T-helper 2 cell (primary cell): ENCODE results near the gene GRIN3A.
"Not testable (repeated sequence)": the region's sequence is repeated elsewhere in the genome, so short reads cannot be mapped to it uniquely, and the experiment has no call there.

Experiments used
- DNase-seq, 5 experiments: peaks; one replicate each; pipeline versions ENCODE4 v3.0.0 to v3.0.0-alpha.2; 2012 to 2022

Gene GRIN3A

DNA sequence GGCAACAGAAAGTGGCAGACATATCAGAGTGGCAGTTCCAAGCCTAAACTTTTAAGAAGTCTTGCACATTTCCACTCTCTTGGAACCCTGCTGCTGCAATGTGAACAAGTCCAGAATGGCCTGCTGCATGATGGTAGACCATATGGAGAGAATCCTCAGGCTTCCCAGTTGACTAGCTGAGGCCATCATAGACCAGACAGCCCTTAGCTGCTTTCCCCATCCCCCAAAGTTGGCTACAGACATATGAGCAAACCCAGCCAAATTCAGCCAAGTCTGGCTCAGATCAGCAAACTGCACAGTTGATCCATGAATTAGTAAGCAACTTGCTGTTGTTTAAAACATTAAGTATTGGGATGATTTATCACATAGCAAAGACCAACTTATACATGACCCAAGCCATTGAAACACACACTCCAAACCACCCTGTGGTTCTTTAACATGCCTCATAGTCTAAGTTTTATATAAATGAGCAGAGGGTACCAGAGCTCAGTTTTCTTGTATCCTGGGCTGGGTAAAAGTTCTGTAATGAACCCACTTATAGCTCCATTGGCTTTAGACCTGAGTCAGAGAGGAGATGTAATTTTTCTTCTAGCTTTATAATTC lies 163.6 kb downstream of the GRIN3A start:
- DNase-seq: no peak

DNA sequence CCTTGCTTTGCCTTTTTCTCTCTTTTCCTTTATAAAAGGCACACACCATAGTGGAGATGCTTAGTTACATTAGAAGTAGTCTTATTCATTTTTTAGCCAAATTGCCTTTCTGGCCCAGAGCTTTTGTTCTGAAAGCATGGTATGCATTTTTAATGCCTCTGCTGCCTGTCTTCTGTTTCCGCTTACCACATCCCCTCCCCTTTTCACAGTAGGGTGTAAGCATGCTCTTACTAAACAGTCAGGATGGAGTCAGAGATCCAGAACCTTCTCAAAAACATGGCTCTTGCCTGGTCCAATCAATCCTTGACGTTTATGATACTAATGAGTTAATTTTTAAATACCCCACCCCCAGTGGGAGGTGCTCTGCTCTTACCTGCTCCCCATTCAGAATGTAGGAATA lies 166.1 kb downstream of the GRIN3A start:
- DNase-seq: no peak

DNA sequence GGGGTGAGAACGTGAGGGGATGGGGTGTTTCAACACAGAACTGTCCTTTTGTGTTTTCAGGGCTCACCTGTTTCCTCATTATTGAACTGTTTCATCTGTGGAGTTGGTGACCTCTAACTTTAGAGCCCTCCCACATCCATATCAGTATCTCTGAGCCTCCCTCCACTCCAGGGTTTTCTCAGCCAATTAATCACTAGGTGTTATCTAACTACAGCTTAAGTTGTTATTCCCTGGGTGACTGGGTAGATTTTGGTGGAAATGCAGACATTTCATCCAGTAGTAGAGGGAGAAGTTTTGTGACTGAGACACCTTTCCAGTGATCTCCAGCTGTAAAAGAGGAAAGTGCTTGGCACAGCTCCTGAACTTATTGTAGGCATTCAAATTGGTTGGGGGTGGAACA lies 167.3 kb downstream of the GRIN3A start:
- DNase-seq: no peak

DNA sequence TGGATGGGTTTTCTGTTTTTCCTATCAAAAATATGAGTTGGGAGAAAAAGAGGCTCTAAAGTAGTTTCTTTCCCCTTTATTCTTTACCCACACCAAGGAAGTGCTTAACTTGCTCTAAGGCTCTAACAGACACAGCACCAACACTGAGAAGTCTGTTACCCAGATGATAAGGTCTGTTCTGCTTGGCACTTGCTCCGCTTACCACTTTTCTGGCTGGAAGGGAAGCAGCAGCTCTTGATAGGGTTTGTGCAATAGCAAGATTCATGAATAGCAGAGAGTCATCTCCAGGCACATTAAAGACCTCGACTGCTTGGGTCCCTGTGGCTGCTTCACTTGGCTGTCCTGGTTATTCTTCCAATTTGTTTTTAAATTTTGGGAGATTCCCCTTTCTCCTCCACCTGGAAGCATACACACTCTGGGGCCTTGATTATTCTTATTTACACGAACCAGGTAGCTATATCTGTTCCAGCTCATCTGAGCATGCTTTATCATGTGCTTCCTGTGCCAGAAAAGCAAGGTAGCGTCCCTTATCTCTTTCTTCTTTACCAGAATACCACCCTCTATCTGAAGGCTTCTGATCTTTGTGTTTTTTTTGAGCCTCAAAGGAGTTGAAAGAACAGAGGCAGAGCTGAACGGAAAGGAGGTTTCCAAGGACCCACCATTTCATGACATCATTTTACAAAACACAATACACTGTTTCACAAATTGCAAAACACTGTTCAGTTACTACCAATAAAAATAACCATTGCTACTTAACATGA lies 168.5 kb downstream of the GRIN3A start:
- peak in 2 of 5 experiments; percentile 24 to 31 for DNase-seq

DNA sequence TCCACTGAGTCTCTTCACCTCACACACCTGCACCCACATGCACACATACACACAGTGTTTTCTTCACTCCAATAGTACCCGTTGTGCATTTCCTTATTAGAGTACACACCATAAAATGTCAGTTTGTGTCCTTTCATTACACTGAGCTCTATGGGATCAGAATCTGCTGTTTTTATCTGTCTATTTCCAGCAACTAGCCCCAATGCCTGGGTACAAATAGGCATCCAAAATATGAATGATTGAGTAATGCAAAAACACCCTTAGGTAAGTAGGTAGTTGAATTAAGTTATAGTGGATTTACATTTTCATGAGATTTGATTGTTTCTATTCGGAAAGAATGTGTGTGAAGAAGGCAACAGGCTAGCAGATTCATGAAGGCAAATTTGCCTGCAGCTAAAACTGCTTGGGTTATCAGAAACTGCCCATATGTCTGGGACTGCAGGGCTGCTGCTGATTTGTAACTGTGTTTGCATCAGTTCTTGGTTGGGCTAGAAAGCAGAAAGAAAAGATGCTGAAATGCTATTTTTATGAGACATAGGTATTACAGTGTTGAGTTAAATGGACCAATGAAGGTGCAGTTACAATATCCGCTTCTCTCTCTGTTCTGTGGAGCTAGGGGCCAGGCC lies 170.6 kb downstream of the GRIN3A start:
- DNase-seq: no peak

DNA sequence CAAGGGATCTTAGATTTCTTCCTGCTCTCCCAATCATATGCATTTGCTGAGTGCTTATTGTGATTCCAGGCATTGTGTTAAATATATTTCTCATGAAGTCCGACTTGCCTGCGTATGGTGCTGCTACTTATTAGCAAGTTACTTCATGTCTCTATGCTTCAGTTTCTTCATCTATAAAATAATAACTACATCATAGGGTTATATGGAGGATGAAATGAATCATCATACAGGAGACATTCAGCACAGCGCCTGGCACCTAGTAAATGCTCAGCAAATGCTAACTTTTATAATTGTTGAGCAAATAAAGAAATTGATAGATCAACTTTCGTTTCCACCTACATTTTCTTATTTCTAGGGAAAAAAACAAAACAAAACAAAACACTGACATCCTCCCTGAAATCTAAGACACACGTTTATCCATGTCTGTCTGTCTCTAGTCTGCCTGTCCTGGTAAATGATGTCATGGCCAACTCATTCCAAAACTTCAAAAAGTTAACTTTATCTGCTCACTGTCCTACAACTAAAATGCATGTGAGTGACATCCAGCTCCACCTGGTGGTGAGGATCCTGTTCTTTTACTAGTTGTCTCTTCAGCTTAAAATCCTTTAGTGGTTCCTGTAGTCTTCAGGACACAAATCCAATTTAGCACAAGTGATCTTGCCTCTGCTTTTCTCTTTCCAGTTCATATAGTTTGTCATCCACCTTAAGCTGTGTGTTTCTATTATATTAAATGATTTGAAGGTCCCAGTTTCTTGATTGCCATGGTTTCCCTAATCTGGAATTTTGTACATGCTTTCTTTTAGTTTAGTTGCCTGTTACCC lies 171.3 kb downstream of the GRIN3A start:
- DNase-seq: peak in 1 of 5 experiments; percentile 59

DNA sequence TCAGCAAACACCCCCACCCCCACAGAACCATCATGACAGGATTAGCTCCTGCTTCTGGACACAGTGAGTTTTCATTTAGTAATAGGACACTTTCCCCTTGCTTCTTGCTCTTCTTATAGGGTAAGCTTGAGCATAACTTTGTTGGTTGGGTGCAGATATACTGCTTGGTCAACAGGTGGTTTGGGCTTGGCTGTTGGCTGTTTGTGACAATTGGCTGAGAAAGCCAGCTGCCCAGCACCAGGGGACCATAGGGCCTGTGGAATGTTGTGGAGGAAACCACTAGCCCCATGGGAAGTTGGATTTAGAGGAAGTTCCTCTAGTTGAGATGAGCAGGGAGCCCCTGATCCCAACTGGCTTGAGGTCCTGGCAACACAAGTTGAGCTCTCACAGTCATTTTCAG lies 174.2 kb downstream of the GRIN3A start:
- no peak for DNase-seq

DNA sequence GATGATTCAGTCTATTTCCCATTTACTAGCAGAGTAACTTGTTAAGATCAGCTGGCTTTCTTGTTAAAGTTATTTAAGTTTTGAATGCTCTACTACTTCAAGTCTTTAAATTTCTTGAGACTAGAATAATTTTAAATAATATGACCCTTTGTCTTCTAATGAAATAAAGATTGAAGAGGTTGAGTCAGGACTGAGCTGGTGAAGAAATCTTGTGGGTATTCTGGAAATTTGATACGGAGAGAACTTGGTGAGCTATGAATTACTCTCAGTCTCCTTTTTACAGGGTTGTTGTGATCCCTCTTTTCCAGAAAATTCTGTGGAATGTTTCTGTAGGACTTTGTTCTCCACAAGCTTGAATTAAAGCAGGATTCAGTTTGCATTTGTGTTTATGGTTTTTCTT lies 175.5 kb downstream of the GRIN3A start:
- DNase-seq: no peak

DNA sequence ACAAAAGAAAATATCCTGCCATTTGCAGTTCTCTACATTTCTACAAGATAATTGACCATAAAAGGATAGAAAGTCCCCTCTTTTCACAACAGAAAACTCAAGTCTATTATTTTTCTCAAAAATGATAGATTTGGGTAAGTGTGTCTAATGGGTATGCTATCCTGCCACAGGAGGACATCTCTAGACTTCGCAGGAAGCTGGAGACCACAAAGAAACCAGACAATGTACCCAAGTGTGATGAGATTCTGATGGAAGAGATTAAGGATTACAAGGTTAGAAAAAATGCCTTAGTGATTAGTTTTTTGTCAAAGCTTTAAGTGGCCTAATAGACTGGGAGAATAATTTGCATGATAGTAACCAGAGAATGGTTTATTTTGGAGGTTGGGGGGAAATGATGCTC lies 176.7 kb downstream of the GRIN3A start:
- peak in 2 of 5 experiments; percentile 17 to 69 for DNase-seq

DNA sequence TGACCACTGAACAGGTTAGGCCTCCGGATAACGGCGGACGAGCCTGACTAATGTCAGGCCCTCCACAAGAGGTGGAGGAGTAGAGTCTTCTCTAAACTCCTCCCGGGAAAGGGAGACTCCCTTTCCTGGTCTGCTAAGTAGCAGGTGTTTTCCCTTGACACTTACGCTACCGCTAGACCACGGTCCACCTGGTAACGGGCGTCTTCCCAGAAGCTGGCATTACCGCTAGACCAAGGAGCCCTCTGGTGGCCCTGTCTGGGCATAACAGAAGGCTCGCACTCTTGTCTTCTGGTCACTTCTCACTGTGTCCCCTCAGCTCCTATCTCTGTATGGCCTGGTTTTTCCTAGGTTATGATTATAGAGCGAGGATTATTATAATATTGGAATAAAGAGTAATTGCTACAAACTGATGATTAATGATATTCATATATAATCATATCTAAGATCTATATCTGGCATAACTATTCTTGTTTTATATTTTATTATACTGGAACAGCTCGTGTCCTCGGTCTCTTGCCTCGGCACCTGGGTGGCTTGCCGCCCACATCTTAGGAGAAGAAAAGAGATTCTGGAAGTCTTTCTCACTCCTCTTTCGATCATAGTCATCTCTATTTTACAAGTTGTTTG lies 188.9 kb downstream of the GRIN3A start:
- not testable (repeated sequence) for DNase-seq

DNA sequence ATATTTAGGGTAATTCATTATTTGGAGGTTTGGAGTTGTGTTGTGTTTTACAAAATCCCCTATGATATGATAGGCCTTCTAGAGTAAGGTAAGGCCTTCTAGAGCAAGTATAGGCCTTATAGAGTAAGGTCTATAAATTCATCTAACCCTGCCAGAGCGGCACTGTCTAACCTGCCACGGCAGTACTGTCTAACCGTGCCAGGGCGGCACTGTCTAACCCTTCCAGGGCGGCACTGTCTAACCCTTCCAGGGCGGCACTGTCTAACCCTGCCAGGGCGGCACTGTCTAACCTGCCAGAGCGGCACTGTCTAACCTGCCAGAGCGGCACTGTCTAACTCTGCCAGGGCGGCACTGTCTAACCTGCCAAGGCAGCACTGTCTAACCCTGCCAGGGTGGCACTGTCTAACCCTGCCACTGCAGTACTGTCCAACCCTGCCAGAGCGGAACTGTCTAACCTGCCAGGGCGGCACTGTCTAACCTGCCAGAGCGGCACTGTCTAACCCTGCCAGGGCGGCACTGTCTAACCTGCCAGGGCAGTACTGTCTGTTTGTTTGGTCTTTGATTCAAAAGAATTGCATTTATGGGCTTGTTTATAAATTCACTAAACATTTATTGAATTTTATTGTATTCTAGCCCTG lies 195.2 kb downstream of the GRIN3A start:
- no peak for DNase-seq

DNA sequence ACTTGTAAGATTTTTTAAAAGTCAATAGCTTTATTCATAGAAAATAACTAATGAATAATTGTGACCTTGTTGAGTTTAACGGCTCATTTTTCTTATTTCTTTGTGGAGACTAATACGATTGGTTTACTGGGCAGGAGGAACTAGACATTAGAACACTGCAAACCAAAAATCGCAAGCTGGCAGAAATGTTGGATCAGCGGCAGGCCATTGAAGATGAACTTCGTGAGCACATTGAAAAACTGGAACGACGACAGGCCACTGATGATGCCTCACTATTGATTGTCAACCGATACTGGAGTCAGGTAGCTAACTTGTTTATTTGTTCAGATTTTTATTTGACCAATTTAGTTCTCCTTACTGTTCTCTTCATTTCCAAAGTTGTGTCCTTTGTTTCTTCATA lies 198.4 kb downstream of the GRIN3A start:
- DNase-seq: no peak

DNA sequence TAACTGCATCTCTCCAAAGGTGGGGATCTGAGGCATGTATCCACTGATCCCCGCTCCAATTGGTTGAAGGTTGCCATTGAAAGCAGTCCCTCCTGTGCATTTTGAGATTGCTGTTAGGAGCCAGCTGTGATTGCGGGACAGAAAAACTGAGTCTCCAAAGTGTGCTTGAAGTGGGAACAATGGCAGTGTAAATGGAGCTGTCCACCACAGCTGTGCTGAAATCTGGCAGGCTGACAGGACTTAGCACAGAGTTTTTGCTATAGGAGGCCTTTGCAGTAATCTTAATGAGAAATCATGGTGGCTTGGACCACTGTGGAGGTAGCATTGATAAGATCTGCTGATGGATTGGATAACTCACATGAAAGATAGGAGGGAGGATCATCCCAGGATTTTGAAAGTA lies 201.5 kb downstream of the GRIN3A start:
- peak in 1 of 5 experiments; percentile 25 for DNase-seq

DNA sequence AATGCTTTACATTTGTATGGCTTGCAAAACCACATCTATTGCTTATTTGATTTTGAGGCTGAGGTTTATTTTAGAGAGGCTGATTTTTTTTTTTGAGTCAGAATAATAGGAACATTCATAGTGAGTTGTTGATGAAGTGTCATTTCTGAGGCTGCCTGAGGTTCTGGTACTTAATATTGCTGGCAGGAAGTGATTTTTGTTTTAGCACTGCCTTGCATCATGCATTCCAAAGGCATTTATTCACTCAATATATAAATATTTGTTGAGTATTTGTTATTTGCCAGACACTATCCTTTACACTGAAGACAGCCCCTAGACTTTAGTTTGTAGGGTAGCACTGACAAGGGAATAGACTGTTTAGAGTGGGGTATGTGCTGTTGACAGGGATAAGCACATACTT lies 202.1 kb downstream of the GRIN3A start:
- no peak for DNase-seq

DNA sequence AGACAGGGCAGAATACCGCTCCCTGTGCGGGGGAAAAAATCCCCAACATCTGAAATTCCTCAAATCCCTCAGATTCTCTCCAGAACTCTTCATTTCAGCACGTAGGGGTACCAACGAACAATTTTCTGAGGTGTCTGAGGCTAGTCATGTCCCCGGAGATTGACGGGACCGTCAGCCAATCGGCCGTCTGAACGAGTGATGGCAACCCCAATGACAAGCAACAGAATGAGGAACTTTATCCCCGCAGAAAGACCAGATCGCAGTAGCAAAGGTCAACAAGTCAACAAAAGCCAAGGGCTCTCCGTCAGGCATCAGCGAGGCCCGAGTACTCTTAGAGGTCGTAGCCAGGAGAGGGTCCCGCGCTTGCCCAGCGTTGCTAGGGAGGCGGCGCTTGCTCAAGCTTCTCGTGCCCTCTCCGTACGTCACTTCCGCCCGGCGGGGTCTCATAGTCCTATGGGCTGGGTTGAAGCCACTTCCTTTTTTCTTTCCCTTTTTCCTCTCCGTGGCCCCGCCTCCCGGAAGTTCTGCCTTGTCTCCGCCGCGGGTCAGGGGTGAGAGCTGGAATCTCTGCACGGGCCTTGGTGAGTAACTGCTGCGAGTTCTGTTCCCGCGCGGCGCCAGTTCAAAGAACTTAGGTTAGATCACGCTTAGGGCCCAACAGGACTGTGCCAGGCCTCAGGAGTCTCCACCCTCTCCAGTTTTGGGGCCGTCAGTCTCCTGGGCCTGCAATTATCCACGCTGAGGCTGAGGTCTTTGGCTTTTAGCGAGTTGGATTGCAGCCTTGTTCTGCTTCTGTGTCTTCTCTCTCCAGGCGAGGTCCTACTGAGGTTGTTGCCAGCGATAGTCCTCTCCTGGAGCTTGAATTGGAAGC lies 204.9 kb downstream of the GRIN3A start, which contains the start of gene RNF20:
Gene RNF20 (plus strand): TSS at position 520 of the 871 bp plus-strand sequence. CDS start 1,571 bp downstream, outside the sequence.
- DNase-seq: peak; percentile 96 to 99 (median 99)

DNA sequence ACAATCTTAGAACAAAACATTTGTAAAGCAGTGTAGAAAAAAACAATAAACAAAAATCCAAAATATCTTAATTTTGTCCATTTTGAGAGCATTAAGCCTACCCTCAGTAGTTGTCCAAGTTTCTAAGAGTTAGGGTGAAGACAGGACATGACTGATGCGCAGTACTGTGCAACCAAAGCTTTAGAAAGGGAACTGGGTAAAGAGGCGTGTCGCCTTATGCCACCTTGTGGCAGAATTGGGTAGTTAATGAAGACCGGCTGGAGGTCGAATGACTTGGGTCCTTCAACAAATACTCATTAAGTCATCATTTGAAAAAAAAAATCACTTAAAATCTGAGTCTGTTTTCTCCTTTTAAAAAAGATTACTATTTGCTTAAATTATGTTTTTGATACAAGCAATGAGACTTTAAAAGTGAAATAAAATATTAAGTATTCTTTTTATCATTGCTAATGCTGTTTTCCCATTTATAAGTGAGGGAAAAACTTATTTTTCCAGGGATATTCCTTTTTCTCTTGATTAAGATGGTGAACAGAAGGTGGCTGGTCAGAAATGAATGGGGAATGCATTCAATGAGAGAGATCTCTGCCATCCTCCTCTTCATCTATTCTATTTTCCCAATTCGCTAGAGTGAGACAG lies 208.3 kb downstream of the GRIN3A start:
- peak in 4 of 5 experiments; percentile 46 to 80 (median 50) for DNase-seq

DNA sequence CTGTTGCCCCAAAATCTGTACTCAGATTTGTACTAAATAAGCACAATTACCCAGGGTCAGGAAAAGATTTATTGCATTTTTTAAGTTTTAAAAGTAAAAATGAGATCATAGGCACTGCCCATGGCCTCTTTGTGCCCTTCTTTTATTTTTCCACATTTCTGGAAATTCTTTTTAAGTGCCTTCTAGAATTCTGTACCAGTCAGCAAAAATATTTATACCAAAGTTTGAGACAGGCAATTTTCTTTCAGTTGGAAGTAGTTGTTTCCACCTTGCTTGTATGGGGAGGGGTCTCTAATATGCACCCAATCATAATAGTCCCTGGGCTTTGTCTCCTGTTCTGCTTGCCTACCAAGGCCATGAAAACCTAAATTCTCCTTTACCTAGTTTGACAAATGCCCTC lies 210.4 kb downstream of the GRIN3A start:
- DNase-seq: no peak

DNA sequence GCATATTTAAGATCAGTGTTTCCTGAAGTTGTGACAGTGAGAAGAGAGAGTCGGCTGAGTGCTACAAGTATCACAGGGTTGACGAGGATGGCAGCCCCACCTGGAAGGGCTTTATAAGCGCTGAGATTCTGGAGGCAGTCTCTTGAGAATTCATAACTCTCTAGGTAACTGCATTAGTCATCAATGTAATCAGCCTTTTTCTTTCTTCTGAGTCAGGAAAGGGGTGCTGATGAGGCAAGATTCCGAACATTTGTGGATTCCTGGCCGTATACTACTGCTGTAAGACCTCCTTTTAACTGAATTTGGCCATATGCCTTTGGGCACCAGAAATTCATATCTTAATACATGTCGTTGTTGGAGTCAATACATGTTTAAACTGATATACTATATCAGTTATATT lies 211.4 kb downstream of the GRIN3A start:
- DNase-seq: no peak

DNA sequence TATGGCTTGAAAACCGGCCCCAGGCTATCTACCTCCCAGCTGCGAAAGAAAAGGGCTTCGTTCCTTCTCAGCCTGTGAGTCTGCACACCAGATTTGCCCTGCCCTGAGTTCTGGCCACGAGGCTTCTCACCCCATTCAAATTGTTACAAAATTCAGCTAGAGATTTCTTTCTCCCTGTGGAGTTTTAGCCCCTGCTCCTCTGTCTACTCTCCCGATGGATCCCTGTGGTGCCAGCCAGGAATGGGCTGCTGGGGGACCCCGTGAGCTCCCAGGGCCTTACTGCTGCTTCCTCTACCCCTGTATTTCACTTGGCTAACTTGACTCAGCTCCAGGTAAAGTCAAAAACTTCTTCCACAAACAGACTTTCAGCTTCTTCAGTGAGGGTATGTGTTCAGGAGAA lies 214.1 kb downstream of the GRIN3A start:
- no peak for DNase-seq
